ENCODE results near the gene PRKN.
"Not testable (repeated sequence)": the region's sequence is repeated elsewhere in the genome, so short reads cannot be mapped to it uniquely, and the experiment has no call there.

Gene PRKN

DNA sequence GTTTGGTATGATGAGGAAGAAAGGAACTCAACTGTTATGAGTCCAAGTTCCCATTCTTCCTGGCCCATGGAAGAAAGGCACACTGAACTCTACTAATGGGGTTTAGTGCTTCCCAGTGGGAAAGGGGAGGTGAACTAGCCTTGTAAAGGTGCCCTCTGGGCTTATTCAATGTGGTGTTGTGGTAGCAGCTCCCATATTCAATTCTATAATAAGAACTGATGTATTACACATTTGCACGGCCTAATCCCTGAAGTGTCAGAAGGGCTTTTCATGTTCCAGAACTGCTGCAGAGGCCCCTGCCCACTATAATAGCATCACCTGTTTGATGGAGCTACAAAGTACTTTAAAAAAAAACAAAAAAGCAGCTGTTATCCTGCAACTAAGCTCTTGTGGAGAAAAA lies 17.1 kb downstream of the PRKN start:
- DNase-seq: no peak

DNA sequence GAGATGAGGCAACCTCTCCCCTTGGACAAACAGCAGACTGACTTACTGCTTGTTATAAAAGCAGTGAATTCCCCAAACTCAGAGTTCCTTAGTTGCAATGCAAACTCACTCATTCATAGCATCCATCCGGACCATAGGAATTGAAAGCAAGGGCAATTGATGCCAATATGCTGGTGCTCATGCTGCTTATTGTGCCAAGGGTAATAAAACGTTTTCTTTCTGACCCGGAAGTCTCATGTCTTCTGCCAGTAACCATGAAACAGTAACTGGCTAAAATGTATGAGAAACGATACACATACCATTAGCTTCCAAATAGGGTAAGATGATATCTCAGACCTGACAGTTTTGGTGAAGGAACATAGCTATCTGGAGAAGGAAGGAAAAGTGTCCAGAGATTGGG lies 18.1 kb downstream of the PRKN start:
- DNase-seq: no peak

DNA sequence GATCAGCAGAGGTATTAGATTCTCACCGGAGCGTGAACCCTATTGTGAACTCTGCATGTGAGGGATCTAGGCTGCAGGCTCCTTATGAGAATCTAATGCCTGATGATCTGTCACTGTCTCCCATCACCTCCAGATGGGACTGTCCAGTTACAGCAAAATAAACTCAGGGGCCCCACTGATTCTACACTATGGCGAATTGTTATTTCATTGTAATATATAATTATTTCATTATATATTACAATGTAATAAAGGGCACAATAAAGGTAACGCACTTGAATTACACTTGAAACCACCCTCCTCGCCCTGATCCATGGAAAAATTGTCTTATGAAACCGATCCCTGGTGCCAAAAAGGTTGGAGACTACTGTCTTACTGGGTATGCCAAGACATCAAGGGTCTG lies 18.6 kb downstream of the PRKN start:
- DNase-seq: no peak

DNA sequence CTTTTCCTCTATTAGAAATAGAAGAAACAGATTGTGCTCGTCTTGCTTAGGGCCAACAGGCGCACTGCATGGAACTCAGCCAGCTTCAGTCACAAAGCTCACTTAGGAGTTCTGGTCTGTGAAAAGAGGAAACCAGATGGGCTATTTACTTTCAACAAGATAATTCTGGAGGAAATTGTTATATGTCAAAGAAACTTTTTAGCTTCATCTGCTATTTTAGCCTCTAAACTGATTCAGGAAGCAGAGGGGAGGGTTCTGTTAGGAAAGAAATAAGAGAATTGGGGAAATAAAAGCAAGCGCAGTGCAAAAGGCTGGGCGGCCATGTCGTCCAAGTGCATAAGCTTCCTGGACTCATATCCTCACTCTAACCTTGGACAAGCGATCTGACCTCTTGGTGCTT lies 21.3 kb downstream of the PRKN start:
- DNase-seq: no peak

DNA sequence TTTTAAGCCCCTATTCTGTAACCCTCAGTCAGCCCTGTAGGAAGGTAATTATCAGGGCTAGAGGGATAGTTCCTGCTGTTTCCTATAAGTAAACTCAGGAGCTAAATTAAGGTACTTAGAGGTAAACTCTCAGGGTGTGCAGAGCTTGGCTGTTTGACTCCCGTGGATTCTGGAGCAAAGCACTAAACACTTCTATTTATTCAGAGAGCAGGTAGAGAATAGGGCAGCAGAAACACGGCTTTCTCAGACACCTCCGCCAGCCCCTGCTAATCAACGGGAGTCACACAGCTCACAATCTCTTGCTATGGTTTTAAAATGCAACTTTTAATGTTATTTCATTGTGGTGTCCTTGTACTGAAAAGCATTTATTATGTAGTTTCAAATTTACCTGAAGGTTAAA lies 21.8 kb downstream of the PRKN start:
- DNase-seq: no peak

DNA sequence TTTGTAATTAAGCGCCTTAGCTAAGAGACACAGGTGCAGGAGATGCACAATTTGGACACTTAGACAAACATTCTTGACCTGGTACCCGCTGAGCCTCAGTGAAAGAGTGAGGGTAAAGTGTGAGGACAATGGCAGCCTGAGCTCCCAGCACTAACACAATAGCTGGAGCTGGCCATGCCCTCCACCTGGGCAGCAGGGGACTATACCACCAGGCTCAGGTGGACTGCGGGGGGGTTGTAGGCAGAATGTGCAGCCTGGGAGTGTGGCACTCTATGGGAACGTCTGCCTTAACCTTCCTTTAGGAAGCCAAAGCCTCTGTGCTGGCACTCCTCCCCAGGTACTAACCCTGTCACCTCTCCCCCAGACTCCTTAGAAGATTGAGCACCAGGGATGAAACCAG lies 23.6 kb downstream of the PRKN start:
- no peak for DNase-seq

DNA sequence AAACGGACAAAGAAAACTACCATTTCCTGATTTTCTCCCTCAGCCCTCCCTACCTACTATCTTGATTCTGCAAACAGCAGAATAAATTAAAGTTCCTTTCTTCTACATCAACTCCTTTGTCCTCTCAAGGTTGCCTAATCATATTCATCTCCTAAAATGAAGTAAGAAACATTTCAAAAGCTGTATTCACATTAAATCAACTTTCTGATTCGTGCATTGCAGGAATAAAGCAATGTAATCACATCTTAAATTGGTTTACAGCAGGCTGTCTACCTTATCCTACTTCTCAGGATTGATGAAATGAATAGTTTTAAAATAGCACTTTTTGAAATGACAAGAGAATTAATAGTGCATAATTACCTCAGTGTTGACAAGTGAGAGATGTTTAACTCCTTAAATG lies 25.1 kb downstream of the PRKN start:
- no peak for DNase-seq

DNA sequence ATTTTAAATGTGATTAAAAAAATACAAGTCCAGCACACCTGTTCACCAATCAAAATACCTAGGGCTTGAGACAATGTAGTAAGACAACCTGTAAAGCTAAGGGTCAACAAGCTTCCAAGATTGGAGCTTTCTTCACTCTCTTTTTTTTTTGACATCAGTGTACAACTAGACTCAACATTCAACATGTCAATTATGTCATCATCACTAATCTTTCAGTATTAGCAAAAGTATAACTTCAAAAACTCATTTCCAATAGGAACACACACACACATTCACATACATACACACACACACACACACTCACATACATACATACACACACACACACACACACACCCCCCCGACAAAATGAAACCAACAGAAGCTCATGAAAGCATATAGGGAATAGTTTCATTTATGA lies 26.0 kb downstream of the PRKN start:
- no peak for DNase-seq

DNA sequence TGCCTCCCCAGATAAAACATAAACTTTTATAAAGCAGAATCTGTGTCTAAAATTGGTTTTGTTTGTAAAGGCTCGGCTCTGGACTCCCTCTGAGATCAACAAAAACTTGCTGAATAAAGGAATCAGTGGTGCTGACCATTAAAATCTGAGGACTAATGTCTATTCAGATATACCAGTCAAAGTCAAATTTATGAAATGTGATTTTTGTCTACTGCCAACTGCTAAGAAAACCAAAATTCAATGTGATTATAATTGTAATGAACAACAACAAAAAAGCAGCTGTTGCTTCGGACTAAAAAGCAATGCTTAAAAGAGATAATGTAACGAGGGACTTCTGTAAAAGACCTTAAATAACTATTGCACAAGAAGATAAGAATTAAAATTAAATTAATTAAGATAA lies 26.6 kb downstream of the PRKN start:
- DNase-seq: no peak

DNA sequence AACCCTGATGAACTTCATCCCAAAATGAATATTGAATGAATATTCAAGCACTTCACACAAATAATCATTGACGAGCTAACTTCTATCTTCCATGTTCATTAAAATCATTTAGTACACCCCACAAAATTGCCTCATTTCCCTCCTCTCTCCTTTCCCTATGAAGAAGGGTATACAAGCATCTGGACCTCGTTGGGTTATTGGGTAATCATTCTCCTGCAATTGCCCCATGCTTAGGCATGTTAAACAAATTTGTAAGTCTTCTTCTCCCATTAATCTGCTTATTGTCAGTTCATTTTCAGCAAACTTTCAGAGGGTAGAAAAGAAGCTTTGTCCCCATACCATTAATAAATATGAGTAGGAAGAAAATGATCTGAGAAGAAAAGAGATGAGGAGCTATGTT lies 27.6 kb downstream of the PRKN start:
- DNase-seq: no peak

DNA sequence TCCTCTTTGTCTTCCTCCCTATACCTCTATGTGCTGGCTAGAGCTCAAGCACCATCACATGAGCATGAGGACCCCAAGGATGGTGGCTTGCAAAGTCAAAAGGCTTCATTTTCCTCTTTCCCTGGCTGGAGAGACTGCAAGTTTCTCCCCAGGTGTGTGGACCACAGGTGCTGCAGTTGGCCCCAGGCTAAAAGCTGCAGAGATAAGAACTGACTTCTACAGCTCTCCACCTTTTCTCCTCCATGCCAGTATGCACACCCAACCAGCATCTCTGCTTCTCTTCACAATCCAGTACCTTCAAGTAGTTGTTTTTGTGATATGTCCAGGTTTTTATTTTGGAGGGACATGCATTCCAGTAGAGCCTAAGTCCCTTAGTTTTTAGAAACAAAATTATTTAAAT lies 29.1 kb downstream of the PRKN start:
- DNase-seq: no peak

DNA sequence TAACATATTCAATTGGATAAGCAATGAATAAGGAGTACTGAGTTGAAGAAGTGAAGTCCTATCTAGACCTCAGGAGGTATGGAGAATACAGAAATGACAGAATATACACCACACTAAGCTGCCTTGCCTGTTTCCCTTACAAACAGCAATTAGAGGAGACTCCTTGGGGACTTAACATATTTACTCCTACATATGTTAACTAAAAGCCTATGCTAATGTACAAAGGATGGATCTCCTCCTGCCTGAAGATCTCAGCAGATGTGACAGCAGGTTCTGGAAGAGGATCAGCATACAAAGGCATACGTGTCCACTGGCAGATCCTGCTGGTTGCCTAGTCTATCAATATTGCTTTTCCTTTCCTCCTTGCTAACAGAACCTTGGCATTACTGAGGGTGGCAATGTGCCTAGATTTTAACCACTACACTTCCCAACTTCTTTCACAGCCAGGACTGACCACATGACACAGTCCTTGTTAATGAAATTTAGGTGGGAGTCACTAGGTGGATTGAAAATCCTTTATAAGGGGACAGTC lies 29.6 kb downstream of the PRKN start:
- no peak for DNase-seq

DNA sequence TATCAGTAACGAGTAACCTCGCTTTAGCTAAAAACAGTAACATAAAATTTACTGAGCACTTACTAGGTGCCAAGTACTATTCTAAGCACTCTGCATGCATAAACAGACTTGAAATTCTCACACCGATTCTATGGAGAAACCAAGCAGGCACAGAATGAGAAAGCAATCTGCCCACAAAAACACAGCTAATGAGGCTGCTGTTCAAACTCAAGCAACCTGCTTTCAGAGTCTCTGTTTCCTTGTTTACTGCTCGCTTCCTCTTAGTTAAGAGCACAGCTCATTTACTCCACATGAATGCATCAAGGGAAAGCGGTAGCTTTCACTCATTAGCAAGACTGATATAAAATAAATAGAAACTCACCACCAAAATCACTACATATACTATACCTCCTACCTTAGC lies 37.4 kb downstream of the PRKN start:
- no peak for DNase-seq

DNA sequence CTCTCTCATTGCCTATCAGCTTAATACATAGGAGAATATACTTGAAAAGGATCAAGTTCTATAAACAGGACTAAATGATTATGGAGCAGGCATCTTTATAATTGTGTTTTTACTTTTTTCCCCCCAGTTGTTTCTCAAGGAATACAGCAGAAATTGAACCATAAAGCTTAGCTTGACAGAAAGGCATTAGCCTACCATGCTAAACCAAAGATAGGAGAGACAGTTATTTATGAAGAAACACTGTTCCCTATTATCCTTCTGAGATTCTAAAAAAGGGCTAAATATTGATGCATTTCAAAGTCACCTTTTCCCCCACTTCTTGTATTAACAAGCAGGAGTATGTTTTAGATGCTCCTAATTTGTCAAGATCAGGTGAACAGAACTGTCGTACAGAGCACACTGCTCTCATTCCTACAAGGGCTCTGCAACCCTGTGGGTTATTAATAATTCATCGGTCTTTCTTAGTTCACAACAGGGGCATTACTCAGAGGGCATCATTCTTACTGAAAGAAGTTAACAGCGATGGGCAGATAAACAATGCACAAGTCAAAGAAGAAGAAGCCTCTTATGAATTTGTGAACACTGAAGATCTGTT lies 38.7 kb downstream of the PRKN start:
- no peak for DNase-seq

DNA sequence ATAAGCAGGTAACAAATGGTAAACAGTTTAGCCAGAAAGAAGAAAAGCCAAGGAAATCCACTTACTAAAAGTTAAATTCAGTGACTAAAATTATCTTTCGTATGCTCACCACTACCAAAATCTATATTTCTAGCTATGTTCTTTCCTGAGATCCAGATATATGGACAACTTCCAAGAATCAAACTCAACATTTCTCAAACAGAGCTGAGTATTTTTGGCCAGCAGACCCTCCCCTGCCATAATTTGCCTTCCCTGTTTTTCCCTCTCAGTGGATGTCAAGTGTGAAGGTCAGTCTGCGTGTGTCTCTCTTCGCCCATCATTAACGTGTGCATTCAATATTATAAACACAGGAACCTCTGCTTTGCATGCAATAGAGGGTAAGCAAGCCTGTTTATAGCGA lies 42.0 kb downstream of the PRKN start:
- no peak for DNase-seq

DNA sequence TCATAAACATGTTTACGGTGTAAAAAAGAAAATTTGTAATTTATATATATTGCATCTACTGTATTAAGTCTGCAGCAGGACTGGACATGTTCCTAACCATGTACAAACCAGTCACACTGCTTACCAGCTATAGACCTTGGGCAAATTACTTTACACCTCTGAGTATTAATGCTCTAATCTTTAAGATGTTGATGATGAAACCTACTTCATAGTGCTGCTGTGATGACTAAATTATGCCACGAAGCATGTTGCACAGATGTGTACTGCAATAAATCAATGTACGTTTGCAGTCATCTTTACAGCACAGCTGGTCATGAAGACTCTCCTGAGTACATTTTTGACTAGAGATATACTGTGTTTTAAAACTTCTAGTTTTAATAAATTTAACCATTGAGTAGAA lies 42.6 kb downstream of the PRKN start:
- DNase-seq: no peak

DNA sequence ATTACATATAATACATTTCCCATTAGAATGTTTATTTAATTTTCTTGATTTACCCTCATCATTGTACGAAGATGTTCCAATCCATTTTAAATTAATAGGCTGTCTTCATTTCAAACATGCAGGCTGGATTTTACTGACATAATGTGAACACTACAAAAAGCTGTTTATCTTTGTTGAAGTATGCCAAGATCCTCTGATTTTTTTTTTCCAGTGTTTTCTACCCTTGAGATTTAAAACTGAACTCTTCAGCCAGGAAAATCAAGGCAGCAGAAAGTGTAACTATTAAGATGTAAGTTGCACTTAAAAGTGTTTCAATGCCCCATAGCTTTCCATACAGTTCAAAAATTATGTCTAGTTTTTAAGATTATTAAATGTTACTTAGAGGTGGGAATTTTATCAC lies 43.5 kb downstream of the PRKN start:
- DNase-seq: no peak

DNA sequence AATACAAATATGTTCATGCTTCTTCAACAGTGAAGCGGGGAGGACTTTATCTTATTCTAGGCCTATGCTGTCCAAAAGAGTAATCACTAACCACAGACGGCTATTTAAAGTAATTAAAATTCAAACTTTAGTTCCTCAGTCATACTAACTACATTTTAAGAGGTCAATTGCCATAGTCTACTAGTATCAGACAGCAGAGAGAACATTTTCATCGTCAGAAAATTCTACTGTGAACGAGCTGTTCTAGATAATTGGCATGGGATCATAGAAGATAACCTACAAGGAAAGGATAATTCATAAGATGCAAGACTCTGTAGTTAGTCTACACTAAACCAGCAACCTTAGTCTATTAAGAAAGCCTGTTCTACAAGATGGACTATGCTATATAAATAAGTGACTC lies 44.4 kb downstream of the PRKN start:
- no peak for DNase-seq

DNA sequence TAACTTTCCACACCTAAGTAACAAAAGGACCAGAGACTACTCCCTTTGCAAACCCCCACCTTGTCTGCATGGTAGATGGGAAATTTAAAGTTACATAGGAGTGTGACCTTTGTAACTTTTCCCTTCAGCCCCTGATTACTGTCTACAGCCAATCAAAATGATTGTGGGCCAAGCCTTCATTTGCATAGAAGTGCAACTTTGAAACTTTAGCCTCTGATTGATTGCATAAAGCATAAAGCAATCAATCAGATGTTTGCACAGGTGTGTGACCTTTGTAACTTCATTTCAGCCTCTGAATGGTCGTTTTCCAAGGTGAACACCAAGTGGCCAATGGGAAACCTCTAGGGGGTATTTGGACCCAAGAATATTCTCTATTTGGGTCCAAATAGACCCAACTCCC lies 46.1 kb downstream of the PRKN start:
- no peak for DNase-seq

DNA sequence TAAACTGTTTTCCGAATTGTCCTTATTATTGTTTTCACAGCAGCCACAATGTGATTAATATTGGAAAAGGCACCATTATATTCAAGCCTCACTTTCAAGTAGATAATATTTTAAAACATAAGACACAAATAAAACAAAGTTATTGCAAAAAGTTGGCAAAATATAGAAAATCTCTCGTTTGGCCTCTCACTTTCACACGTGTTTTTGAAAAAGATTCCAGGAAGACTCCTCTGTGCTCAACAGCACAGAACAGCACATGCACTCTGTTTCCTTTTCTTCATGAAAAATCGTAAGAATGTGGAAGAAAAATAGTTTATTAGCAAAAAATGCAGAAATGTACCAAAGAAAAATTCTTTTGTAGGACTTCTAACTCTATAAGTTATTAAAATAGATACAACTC lies 46.7 kb downstream of the PRKN start:
- no peak for DNase-seq

DNA sequence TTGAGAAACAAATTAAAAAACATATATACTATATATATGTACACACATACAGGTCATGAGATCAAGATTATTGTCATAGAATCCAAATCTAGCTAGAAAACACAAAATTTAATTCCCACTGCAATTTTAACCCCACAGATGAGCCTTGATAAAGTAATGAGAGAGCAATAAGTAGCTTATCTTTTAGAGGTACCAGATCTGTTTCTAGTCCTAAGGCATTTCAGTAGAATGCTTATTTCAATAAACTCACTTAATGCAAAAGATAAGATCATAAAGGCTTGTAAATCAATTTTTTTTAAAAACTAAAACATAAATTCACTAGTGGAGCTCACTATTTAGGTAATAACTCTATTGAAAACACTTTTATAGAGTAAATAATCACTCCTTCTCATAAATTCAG lies 47.2 kb downstream of the PRKN start:
- no peak for DNase-seq

DNA sequence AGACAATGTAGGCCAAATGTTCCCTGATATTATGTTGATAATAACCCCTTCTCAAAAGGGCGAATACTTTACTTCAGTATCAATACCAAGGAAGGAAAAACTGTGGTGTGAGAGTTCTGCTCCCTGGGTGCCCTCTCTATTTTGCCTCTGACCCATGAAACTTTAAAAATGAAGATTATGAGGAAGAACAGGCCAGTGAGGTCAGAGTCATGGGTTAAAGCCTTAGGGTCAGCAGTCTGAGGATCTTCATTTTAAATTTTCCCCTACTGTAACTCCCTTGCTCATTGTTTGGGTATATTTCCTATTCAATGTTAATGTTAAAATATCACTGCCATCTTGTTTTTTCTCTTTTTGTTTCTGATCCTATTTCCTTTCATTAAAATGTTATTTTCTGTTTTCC lies 47.9 kb downstream of the PRKN start:
- no peak for DNase-seq

DNA sequence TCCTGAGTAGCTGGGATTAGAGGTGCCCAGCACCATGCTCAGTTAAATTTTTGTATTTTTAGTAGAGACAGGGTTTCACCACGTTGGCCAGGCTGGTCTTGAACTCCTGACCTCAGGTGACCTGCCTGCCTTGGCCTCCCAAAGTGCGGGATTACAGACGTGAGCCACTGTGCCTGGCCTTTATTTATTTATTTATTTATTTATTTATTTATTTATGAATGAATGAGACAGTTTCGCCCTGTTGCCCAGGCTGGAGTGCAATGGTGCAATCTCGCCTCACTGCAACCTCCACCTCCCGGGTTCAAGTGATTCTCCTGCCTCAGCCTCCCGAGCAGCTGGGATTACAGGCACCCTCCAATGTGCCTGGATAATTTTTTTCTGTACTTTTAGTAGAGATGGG lies 48.7 kb downstream of the PRKN start:
- DNase-seq: not testable (repeated sequence)

DNA sequence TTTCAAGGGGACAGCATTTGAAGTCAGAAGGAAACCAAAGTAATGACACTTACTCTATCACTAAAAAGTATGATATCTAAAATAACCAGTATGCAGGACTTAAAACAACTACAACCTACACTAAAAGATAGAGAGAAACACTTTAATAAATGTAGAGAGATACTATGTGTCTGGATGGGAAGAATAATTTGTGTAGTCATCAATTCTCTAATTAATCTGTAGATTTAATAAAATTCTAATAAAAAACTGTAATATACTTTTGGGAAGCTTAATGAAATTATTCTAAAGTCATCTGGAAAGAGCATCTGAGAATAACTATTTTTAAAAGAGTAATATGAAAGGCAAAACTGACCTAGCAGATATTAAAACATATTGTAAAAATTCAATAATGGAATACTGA lies 52.1 kb downstream of the PRKN start:
- DNase-seq: no peak

DNA sequence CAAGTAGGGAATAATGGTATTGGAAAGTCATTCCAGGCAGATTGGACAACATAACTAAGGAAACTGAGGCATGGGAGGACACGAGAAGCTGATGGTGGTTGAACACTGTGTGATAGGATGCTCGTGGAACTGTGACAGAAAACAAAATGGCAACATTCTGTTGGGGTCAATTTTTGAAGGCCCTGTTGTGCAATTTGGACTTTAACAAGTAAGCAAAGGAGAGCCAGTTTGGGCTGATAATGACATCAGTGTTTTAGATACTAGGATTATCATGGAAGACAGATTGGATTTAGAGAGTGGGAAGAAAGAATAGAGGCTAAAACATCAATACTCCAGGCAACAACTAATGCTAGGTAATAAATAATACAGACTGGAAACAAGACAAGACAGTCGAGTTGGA lies 53.1 kb downstream of the PRKN start:
- no peak for DNase-seq

All from stimulated activated CD4-positive, alpha-beta T cell treated with anti-CD3 and anti-CD28 coated beads, Interleukin-4, amount 100 ng/mL, for 24 hours (primary cell).